HG03342 (cell line): ENCODE measurements around the gene POFUT1.
"Not testable (repeated sequence)": the region's sequence is repeated elsewhere in the genome, so short reads cannot be mapped to it uniquely, and the experiment has no call there.

Experiments used
- ATAC-seq: cut with Tn5 transposase; IDR thresholded peaks from one replicate; pipeline ENCODE4 v1.9.1; 2021; ENCODE audit warnings: mild to moderate bottlenecking, moderate library complexity; ENCODE audit not compliant: unreplicated experiment

POFUT1 gene

DNA sequence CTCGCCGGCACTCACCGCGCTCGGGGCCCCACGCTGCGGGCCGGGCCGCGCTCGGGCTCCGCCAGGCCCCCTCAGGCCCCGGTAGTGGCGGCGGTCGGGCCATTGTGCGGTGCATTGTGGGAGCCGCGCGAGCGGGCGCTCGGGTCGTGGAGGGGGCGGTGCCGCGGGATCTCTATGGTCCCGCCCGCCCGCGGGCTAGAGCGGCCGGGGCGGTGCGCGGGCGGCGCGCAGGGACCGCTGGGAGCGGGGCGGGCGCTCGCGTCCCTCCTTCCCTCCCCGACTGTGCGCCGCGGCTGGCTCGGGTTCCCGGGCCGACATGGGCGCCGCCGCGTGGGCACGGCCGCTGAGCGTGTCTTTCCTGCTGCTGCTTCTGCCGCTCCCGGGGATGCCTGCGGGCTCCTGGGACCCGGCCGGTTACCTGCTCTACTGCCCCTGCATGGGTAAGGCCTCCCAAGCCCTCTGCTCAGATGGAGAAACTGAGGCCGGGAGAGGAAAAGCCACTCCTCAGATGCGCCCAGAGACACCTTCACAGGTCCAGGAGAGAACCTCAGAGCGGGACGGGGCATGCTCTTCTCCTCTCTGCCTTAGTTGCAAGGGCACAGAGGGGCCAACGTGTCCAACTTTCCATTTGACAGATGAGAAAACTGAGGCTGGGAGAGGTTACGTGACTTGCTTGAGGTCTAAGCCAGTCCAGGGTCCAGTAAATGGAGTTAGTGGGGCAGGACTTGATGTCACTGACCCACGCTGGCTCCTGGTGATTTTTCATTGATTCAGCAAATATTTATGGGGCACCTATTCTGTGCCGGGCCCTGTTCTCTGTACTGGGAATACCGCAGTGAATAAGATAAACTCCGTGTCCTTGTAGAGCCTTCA is at the start of gene POFUT1, which contains the start of gene PLAGL2:
Gene POFUT1, plus strand, starts transcription at position 255 of the 873 bp plus-strand sequence. Its CDS starts 62 bp downstream, at position 317.
Gene PLAGL2, minus strand, starts transcription at position 118 of the 873 bp plus-strand sequence. CDS start 5,565 bp downstream, outside the sequence.
- ATAC-seq = peak; percentile 86

DNA sequence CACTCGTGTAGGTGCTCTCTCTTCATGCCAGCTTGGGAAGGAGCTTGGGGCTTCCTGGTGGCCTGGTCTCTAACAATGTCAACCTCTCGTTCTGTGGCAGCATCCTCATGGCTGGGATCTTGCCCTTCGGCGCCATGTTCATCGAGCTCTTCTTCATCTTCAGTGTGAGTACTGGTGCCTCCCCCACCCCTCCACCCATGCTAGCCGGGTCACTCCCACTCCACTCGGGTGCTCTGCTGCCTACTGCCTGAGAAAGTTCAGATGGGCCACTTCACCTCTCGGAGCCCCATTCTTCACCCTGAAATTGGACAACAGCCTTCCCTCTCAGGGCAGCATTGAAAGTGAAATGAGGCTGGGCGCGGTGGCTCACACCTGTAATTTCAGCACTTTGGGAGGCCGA is 49.3 kb upstream of the POFUT1 start:
- no peak for ATAC-seq

- ATAC-seq = no peak
Observed at GRCh38 chr20:32158943-32159660, 48.6 kb upstream of the POFUT1 start.

- no peak for ATAC-seq
Observed at GRCh38 chr20:32159766-32160221, 47.9 kb upstream of the POFUT1 start.

DNA sequence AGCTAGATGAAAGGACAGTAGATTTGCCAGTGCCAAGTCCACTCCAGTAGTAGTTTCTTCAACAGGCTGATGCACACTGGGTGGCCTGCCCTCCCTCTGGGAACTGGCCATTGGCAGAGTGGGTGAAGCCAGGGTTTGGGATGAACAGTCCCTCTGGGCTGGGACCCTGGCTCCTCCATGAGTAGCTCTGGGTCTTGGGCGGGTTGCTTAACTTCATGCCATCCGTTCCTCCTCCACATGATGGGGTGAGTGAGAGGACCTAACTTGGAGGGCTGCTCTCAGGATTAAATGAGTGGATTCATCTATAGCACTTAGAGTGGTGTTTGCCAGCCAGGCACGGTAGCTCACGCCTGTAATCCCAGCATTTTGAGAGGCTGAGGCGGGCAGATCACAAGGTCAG is 47.3 kb upstream of the POFUT1 start:
- no peak for ATAC-seq

DNA sequence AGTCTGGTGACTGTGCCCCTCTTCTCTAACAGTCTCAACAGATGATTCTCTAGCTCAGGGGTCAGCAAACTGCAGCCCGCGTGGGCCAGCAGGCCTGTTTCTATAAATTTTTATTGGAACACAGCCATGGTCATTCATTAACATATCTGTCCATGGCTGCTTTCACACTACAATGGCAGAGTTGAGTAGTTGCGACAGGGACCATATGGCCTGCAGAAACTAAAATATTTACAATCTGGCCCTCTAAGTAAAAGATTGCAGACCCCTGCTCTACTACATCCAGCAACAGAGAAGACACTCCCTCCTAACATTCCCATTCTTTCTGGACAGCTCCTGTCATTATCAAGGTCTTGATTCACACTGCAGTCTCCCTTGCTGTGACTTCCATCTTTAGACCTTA is 45.3 kb upstream of the POFUT1 start:
- no peak for ATAC-seq

DNA sequence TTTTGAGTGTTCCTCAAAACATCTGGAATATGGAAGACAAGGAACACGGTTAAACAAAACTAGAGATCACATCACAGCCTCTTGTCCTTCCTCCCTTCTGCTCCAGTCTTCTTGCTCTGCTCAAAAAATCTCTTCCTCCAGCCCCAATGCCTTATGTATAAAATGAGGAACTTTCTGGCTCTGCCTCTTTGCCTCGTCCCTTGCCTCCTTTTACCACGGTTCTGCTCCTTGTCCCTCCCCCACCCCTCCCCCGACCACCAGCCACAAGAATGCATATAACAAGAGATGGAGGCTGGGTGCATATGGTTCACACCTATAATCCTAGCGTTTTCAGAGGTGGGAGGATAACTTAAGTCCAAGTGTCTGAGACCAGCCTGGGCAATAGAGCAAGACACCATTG is 43.7 kb upstream of the POFUT1 start:
- ATAC-seq = no peak

GRCh38 chr20:32164984-32165735 is 42.5 kb upstream of the POFUT1 start:
- ATAC-seq = no peak

- no peak for ATAC-seq
Observed at GRCh38 chr20:32165836-32166545, 41.7 kb upstream of the POFUT1 start.

- ATAC-seq = no peak
Observed at GRCh38 chr20:32167552-32167951, 40.1 kb upstream of the POFUT1 start.

DNA sequence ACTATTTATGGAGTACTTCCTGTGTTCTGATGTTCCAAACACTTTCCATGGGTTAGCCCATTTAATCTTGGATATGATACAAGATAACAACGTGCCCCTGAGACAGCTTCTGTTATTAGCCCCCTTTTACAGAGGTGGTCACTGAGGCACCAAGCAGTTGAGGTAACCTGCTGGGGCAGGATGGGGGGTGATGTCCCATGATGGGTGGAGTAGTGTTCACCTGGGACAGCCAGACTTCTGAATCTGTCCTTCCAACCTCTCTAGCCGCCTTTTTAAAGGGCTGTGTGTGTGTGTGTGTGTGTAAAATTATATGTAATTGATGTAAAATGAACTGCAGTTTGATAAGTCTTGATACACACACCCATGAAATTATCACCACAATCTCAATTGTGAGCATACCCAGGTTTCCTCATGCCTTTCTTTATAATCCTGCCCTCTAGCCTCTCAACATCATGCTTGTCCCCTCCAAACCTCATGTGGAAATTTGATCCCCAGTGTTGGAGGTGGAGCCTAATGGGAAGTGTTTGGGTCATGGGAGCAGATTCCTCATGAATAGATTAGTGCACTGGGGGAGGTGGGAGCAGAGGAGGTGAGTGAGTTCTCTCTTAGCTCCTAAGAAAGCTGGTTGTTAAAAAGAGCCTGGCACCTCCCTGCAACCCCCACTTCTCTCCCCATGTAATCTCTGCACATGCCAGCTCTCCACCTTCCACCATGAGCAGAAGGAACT is 39.3 kb upstream of the POFUT1 start:
- no peak for ATAC-seq

- ATAC-seq = not testable (repeated sequence)
Observed at GRCh38 chr20:32177696-32178095, 30.0 kb upstream of the POFUT1 start.

DNA sequence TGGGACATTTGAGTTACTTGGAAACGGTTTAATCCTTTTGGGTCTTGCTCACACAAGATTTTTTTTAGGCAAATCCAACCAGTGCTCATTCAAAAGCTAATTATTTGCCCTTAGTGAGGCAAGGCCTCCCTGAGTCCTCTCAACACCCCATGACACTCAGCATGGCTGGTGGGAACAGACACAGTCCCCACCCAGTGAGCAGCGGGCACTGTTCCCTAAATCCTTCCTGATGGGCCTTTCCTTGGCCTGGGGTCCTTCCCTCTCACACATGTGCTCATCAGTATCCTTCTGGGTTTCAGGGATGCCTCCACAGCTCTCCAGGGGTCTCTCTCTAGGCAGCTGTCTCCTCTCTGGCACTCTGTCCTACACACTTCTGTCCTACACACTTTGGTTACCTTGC is 28.2 kb upstream of the POFUT1 start:
- no peak for ATAC-seq

DNA sequence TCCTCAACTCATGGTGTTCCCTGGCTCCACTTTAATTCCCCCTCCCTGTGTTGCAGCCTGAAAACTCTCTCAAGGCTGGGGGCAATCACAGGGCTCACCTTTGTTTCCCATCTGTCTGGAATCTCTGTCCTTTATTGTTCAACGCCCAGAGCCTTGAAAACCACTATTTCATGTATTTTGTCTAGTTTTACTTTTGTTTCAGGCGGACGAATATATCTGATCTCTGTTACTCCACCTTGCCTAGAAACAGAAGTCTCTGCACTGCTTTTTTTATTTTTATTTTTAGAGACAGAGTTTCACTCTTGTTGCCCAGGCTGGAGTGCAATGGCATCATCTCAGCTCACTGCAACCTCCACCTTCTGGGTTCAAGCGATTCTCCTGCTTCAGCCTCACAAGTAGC is 27.7 kb upstream of the POFUT1 start:
- ATAC-seq = no peak

GRCh38 chr20:32181606-32182005 is 26.1 kb upstream of the POFUT1 start:
- no peak for ATAC-seq

DNA sequence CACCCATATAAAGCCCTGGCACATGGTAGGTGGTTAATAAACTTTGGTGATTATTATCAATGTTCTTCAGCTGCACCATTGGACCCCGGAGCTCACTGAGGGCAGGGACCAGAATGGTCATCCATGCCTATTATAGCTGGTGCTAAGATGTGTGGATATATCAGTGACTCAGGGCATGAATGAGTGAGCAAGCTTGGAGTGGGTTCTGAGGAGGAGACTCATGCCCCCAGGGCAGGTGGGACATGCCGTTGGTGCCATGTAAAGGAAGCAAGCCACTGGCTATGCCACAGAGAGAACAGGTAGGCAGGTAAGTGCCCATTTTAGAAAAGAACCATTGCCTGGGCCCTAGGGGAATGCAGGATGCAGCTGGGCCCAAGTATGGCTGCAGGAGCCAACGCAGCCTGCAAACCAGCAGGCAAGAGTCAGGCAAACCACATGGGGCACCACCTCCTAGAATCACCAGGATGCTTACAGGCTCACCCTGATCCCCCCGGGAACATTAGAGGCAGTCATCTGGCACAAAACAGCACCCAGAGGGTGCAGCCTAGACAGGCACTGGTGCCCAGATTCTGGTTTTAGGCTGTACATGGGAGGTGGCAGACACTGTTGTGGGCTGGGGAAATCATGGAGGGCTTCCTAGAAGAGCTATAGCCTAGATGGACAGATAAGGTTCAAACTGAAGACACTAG is 23.6 kb upstream of the POFUT1 start:
- no peak for ATAC-seq

GRCh38 chr20:32184961-32185603 is 22.6 kb upstream of the POFUT1 start:
- no peak for ATAC-seq

- ATAC-seq = no peak
Observed at GRCh38 chr20:32186506-32186905, 21.2 kb upstream of the POFUT1 start.
